HFFc6 (cell line): ENCODE data around the gene ZNF564. TPM values are rescaled to one million over a fixed set of nuclear protein-coding genes. Genes with fewer than 3 reads are reported as not detected.

Experiments used
- DNase-seq: peaks from one replicate; pipeline ENCODE4 v3.0.0-alpha.2; 2018
- H3K27ac Mint-ChIP-seq: 2 replicates; pipeline ENCODE4 v1.8.0; 2020; ENCODE audit warnings: mild to moderate bottlenecking, mixed read lengths
- H3K27me3 Mint-ChIP-seq: 2 replicates; pipeline ENCODE4 v1.8.0; 2021; ENCODE audit warnings: mild to moderate bottlenecking, moderate library complexity, mixed read lengths; ENCODE audit not compliant: insufficient read depth
- H3K36me3 Mint-ChIP-seq: 2 replicates; pipeline ENCODE4 v1.8.0; 2021; ENCODE audit warnings: low read depth, mixed read lengths
- H3K4me1 Mint-ChIP-seq: 2 replicates; pipeline ENCODE4 v1.8.0; 2020; ENCODE audit warnings: low read depth, mixed read lengths
- H3K4me3 Mint-ChIP-seq: 2 replicates; pipeline ENCODE4 v1.8.0; 2020; ENCODE audit warnings: mild to moderate bottlenecking, moderate library complexity, mixed read lengths
- H3K9me3 Mint-ChIP-seq: 2 replicates; pipeline ENCODE4 v1.8.0; 2020; ENCODE audit warnings: mild to moderate bottlenecking, mixed read lengths
- total RNA-seq, 6 experiments: library from RNA; stranded (reverse); fragmentation: NEBNext Ultra II Directional; extraction: Animal tissue kit (Norgen Biotek cat#: 25700); gene quantifications; 2 replicates in 1 of 6; 3 replicates in 5 of 6; pipeline ENCODE4 v1.2.3, GENCODE V29; 2021
- TF ChIP-seq, protein P1 (sequence below): fragments of 200-600 bp; sonication (generic); IDR thresholded peaks from 2 replicates; pipeline ENCODE4 v1.5.0; 2021; ENCODE audit warnings: antibody characterized with exemption, mild to moderate bottlenecking

ZNF564 gene
- total RNA-seq, 6 experiments from 2014 or later: 3.5 to 4.7 (median 4.2) TPM

DNA sequence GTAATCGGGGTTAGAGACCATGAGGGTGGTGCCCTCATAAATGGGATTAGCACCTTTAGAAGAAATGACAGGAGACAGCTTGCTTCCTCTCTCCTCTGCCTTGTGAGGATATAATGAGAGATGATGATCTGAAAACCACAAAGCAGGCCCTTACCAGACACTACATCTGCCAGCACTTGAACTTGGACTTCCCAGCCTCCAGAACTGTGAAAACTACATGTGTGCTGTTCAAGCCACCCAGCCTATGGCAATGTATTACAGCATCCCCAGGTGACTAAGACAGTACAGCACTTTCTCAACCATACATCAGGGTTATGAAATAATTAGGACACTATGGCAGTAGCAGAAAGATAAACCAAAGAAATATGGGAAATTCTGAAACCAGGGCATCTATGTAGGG is 7.4 kb downstream of the ZNF564 start:
- H3K9me3 Mint-ChIP-seq: peaks cover 62% of the 10 kb centered on the region
- H3K4me3 Mint-ChIP-seq: no peak overlapping the region
- H3K4me1 Mint-ChIP-seq: peaks cover 5% of the 10 kb centered on the region; the same call in 1 of the 2 replicates
- TF ChIP-seq, protein P1, sequence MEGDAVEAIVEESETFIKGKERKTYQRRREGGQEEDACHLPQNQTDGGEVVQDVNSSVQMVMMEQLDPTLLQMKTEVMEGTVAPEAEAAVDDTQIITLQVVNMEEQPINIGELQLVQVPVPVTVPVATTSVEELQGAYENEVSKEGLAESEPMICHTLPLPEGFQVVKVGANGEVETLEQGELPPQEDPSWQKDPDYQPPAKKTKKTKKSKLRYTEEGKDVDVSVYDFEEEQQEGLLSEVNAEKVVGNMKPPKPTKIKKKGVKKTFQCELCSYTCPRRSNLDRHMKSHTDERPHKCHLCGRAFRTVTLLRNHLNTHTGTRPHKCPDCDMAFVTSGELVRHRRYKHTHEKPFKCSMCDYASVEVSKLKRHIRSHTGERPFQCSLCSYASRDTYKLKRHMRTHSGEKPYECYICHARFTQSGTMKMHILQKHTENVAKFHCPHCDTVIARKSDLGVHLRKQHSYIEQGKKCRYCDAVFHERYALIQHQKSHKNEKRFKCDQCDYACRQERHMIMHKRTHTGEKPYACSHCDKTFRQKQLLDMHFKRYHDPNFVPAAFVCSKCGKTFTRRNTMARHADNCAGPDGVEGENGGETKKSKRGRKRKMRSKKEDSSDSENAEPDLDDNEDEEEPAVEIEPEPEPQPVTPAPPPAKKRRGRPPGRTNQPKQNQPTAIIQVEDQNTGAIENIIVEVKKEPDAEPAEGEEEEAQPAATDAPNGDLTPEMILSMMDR: no peak
- H3K27ac Mint-ChIP-seq: no peak overlapping the region
- H3K27me3 Mint-ChIP-seq: no peaks in the 10 kb centered on the region; the same call in 1 of the 2 replicates
- H3K36me3 Mint-ChIP-seq: peaks cover 68% of the 10 kb centered on the region
- no peak for DNase-seq

- DNase-seq: peak; percentile 49
- Mint-ChIP-seq H3K4me1 (no peaks in the 10 kb centered on the region), H3K27me3 (no peaks in the 10 kb centered on the region; the same call in 1 of the 2 replicates), H3K36me3 (peaks cover 93% of the 10 kb centered on the region), H3K9me3 (peaks cover 98% of the 10 kb centered on the region), H3K4me3 (peak overlapping the region; percentile 24; the same call in 1 of the 2 replicates), H3K27ac (no peak overlapping the region; the same call in 1 of the 2 replicates)
- TF ChIP-seq, protein P1: no peak
Observed at GRCh38 chr19:12527034-12527836, 24.0 kb downstream of the ZNF564 start.

GRCh38 chr19:12526542-12526941 is 24.7 kb downstream of the ZNF564 start:
- peaks cover 95% of the 10 kb centered on the region for H3K36me3 Mint-ChIP-seq
- no peaks in the 10 kb centered on the region; the same call in 1 of the 2 replicates for H3K27me3 Mint-ChIP-seq
- H3K4me3 Mint-ChIP-seq: peak overlapping the region; percentile 7; the same call in 1 of the 2 replicates
- no peaks in the 10 kb centered on the region for H3K4me1 Mint-ChIP-seq
- no peak for DNase-seq
- H3K9me3 Mint-ChIP-seq: peaks cover 100% of the 10 kb centered on the region
- H3K27ac Mint-ChIP-seq: no peak overlapping the region; the same call in 1 of the 2 replicates
- TF ChIP-seq, protein P1: no peak

DNA sequence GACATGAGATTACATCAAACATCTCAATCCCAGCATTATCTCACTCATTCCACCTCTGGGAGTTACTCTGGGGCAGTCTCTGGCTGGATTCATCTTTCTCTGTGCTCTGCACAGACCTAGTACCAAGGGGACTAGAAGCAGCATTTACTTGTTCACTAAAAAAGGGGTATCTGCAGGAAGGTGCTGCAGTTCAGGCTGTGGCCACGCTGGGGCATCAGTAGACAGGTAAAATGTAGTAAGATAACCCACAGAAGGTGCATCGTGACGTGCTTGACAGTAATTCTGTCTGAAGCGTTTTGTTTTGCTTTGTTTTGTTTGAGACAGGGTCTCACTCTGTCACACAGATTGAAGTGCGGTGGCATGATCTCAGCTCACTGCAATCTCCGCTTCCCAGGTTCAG is 29.3 kb downstream of the ZNF564 start:
- Mint-ChIP-seq H3K27ac (no peak overlapping the region), H3K36me3 (peaks cover 81% of the 10 kb centered on the region), H3K9me3 (peaks cover 99% of the 10 kb centered on the region), H3K4me3 (no peak overlapping the region), H3K4me1 (no peaks in the 10 kb centered on the region), H3K27me3 (no peaks in the 10 kb centered on the region; the same call in 1 of the 2 replicates)
- no peak for DNase-seq
- TF ChIP-seq, protein P1: no peak

GRCh38 chr19:12513531-12514061 is 37.7 kb downstream of the ZNF564 start:
- TF ChIP-seq, protein P1: peak; percentile 24; the same call in 1 of the 2 replicates
- Mint-ChIP-seq H3K27ac (no peak overlapping the region), H3K27me3 (no peaks in the 10 kb centered on the region; the same call in none of the 2 replicates), H3K36me3 (peaks cover 47% of the 10 kb centered on the region), H3K9me3 (peaks cover 84% of the 10 kb centered on the region), H3K4me1 (no peaks in the 10 kb centered on the region), H3K4me3 (no peak overlapping the region)
- no peak for DNase-seq
